Liver (tissue), 9 donors: ENCODE results near the gene ST7L. TPM values are rescaled to one million over a fixed set of nuclear protein-coding genes. Genes with fewer than 3 reads are reported as not detected.
A peak's percentile ranks its signal among the peaks of the same experiment; 100 is the strongest.
"Not testable (repeated sequence)": the region's sequence is repeated elsewhere in the genome, so short reads cannot be mapped to it uniquely, and the experiment has no call there.

Experiments
- DNase-seq: peaks from one replicate; pipeline ENCODE4 v3.0.0-alpha.2; 2017; ENCODE audit warnings: low spot score
- H3K27ac ChIP-seq, 2 donors: one replicate each; pipeline ENCODE4 v1.7.0; 2013; ENCODE audit warnings: inconsistent platforms in 2 of 2, low read length in 2 of 2, control low read depth in 1 of 2, low read depth in 1 of 2, mild to moderate bottlenecking in 1 of 2
- H3K27me3 ChIP-seq, 4 donors: one replicate each; pipeline versions ENCODE4 v1.6.1 to v1.7.0; 2013; ENCODE audit warnings: low read length in 3 of 4, inconsistent platforms in 1 of 4, mild to moderate bottlenecking in 1 of 4, moderate library complexity in 1 of 4; ENCODE audit not compliant: control insufficient read depth in 4 of 4, insufficient read depth in 4 of 4
- H3K36me3 ChIP-seq, 4 donors: one replicate each; pipeline versions ENCODE4 v1.6.1 to v1.7.0; 2013; ENCODE audit warnings: low read length in 3 of 4, mild to moderate bottlenecking in 3 of 4, low read depth in 1 of 4, moderate library complexity in 1 of 4; ENCODE audit not compliant: control insufficient read depth in 4 of 4, insufficient read depth in 3 of 4
- H3K4me1 ChIP-seq, 4 donors: one replicate each; pipeline versions ENCODE4 v1.6.1 to v1.7.0; 2013; ENCODE audit warnings: low read length in 3 of 4, mild to moderate bottlenecking in 3 of 4, moderate library complexity in 1 of 4; ENCODE audit not compliant: control insufficient read depth in 4 of 4, insufficient read depth in 4 of 4
- H3K4me3 ChIP-seq, 3 donors: one replicate each; pipeline versions ENCODE4 v1.6.1 to v1.7.0; 2013; ENCODE audit warnings: low read length in 3 of 3, control low read depth in 1 of 3, low read depth in 1 of 3, mild to moderate bottlenecking in 1 of 3
- H3K9ac ChIP-seq, 2 donors: one replicate each; pipeline ENCODE4 v1.7.0; 2013; ENCODE audit warnings: low read length in 2 of 2, mild to moderate bottlenecking in 2 of 2, moderate library complexity in 2 of 2, control low read depth in 1 of 2, low read depth in 1 of 2
- H3K9me3 ChIP-seq, 4 donors: one replicate each; pipeline versions ENCODE4 v1.6.1 to v1.7.0; 2013; ENCODE audit warnings: low read length in 3 of 4; ENCODE audit not compliant: control insufficient read depth in 4 of 4
- EGR1 ChIP-seq, 2 donors: IDR thresholded peaks; 2 replicates each; pipeline ENCODE4 v1.6.1; 2016 to 2018; ENCODE audit warnings: antibody characterized with exemption in 2 of 2, low read depth in 2 of 2
- FOXA2 ChIP-seq: IDR thresholded peaks from 2 replicates; pipeline ENCODE4 v1.6.1; 2016; ENCODE audit warnings: antibody characterized with exemption
- GABPA ChIP-seq, 2 donors: IDR thresholded peaks in 1 of 2; conservative IDR thresholded peaks in 1 of 2; 2 replicates each; pipeline ENCODE4 v1.6.1; 2016; ENCODE audit warnings: antibody characterized with exemption in 2 of 2, mild to moderate bottlenecking in 1 of 2, moderate library complexity in 1 of 2
- HNF4A ChIP-seq, 2 donors: conservative IDR thresholded peaks; 2 replicates each; pipeline ENCODE4 v1.6.1; 2016; ENCODE audit warnings: antibody characterized with exemption in 2 of 2, mild to moderate bottlenecking in 2 of 2
- HNF4G ChIP-seq: IDR thresholded peaks from 2 replicates; pipeline ENCODE4 v1.6.1; 2016; ENCODE audit warnings: antibody characterized with exemption
- JUND ChIP-seq, 2 donors: IDR thresholded peaks; 2 replicates each; pipeline ENCODE4 v1.6.1; 2016; ENCODE audit warnings: antibody characterized with exemption in 2 of 2
- NR2F2 ChIP-seq: IDR thresholded peaks from 2 replicates; pipeline ENCODE4 v1.6.1; 2016; ENCODE audit warnings: antibody characterized with exemption
- RAD21 ChIP-seq, 2 donors: IDR thresholded peaks; 2 replicates each; pipeline ENCODE4 v1.6.1; 2016; ENCODE audit warnings: antibody characterized with exemption in 2 of 2, mild to moderate bottlenecking in 2 of 2
- RXRA ChIP-seq, 2 donors: IDR thresholded peaks; 2 replicates each; pipeline ENCODE4 v1.6.1; 2017 to 2018; ENCODE audit warnings: antibody characterized with exemption in 2 of 2, mild to moderate bottlenecking in 1 of 2
- YY1 ChIP-seq: IDR thresholded peaks from 2 replicates; pipeline ENCODE4 v1.6.1; 2016; ENCODE audit warnings: antibody characterized with exemption, mild to moderate bottlenecking
- WGBS: extraction: QIAGEN DNeasy Blood & Tissue Kit; methylation state at CpG from one replicate; pipeline ENCODE4 v1.1.7; 2013; 5-methylcytosine and 5-hydroxymethylcytosine counted together
- polyA plus RNA-seq, 2 donors: library from polyadenylated mRNA; stranded (reverse) in 1 of 2; unstranded in 1 of 2; fragments of 200-250 nt in 1 of 2; fragments of >200 nt in 1 of 2; fragmentation: Nextera tagmentation in 1 of 2; extraction: Ambion mirVana in 1 of 2; gene quantifications; one replicate each; pipeline versions ENCODE4 v1.2.1 to v1.2.3, GENCODE V29; 2013 to 2015
- total RNA-seq, 2 donors: library from RNA; depleted of rRNA; stranded (reverse); fragments of >200 nt; gene quantifications; one replicate each; pipeline ENCODE4 v1.2.3, GENCODE V29; 2014
- TF ChIP-seq, protein P1 (sequence below): IDR thresholded peaks from 2 replicates; pipeline ENCODE4 v1.6.1; 2016; ENCODE audit warnings: antibody characterized with exemption
- TF ChIP-seq, protein P2 (sequence below): IDR thresholded peaks from 2 replicates; pipeline ENCODE4 v1.6.1; 2016; ENCODE audit warnings: antibody characterized with exemption, mild to moderate bottlenecking
- donor health status: healthy.
- donor health status: healthy.
- donor health status: healthy.
- donor health status: healthy.
- donor health status: healthy.

ST7L gene
- total and polyA plus RNA-seq, 4 donors = 4.9 to 13.6 (median 9.5) TPM

DNA sequence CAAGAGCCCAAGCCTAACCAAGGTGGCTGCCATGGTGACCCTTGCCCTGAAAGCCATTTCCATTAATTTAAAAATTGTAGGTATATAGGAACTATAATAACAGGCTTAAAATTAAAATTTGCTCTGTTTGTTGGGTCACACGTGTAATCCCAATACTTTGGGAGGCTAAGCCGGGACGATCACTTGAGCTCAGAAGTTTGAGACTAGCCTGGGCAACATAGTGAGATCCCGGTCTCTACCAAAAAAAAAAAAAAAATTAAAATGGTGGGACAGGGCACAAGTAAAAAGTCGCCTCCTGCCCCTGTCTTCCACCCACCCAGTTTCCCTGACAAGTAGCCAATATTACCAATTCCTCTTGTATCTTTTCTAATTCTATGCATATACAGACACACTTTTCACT, 7.3 kb upstream of the ST7L start:
- Histone ChIP-seq H3K9me3 (no peaks in the 10 kb centered on the region), H3K9ac (no peak overlapping the region), H3K36me3 (no peaks in the 10 kb centered on the region), H3K27me3 (no peaks in the 10 kb centered on the region), H3K27ac (no peak overlapping the region), H3K4me1 (peaks cover 0 to 6% (median 2%) of the 10 kb centered on the region in 4 donors), H3K4me3 (no peak overlapping the region)
- TF ChIP-seq NR2F2 (no peak), JUND (IDR thresholded peaks at IDR 0.05) (no peak), YY1 (no peak), RXRA (IDR thresholded peaks at IDR 0.05) (no peak), EGR1 (IDR thresholded peaks at IDR 0.05; ENCODE audit: low read depth in 2 of 2) (no peak), GABPA (IDR thresholded peaks at IDR 0.05 in 1 of 2, conservative IDR thresholded peaks at IDR 0.05 in 1 of 2) (no peak), FOXA2 (no peak), HNF4A (conservative IDR thresholded peaks at IDR 0.05) (no peak)
- TF ChIP-seq, protein P1, sequence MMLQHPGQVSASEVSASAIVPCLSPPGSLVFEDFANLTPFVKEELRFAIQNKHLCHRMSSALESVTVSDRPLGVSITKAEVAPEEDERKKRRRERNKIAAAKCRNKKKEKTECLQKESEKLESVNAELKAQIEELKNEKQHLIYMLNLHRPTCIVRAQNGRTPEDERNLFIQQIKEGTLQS = no peak
- TF ChIP-seq, protein P2, sequence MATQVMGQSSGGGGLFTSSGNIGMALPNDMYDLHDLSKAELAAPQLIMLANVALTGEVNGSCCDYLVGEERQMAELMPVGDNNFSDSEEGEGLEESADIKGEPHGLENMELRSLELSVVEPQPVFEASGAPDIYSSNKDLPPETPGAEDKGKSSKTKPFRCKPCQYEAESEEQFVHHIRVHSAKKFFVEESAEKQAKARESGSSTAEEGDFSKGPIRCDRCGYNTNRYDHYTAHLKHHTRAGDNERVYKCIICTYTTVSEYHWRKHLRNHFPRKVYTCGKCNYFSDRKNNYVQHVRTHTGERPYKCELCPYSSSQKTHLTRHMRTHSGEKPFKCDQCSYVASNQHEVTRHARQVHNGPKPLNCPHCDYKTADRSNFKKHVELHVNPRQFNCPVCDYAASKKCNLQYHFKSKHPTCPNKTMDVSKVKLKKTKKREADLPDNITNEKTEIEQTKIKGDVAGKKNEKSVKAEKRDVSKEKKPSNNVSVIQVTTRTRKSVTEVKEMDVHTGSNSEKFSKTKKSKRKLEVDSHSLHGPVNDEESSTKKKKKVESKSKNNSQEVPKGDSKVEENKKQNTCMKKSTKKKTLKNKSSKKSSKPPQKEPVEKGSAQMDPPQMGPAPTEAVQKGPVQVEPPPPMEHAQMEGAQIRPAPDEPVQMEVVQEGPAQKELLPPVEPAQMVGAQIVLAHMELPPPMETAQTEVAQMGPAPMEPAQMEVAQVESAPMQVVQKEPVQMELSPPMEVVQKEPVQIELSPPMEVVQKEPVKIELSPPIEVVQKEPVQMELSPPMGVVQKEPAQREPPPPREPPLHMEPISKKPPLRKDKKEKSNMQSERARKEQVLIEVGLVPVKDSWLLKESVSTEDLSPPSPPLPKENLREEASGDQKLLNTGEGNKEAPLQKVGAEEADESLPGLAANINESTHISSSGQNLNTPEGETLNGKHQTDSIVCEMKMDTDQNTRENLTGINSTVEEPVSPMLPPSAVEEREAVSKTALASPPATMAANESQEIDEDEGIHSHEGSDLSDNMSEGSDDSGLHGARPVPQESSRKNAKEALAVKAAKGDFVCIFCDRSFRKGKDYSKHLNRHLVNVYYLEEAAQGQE = no peak
- DNase-seq = no peak
- 97% methylated on average over 5 of the region's 5 CpGs for WGBS

DNA sequence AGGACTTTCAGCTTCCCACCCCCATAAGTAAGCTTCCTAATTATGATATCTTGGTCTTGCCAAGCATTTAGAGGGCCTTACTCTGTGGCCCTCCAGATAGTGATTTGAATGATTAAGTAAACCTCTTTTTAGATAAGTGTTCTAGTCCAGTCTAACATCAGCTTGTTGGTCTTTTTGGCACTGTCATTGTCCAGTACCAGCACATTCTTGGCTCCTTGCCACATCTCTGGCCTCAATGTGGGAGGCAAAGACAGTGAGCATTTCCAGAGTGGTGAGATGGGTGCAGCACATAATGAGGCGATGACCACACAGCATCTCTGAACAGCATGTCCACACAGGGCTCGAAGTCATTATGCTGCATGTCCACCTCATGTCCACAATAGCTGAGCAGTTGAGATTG, 6.8 kb upstream of the ST7L start:
- no peak overlapping the region for H3K27ac ChIP-seq
- DNase-seq = peak; percentile 37
- no peaks in the 10 kb centered on the region for H3K9me3 ChIP-seq
- H3K36me3 ChIP-seq = no peaks in the 10 kb centered on the region
- H3K4me3 ChIP-seq = no peak overlapping the region
- H3K9ac ChIP-seq = no peak overlapping the region
- no peaks in the 10 kb centered on the region for H3K27me3 ChIP-seq
- WGBS = 94% methylated on average over 2 of the region's 2 CpGs
- TF ChIP-seq EGR1 (IDR thresholded peaks at IDR 0.05; ENCODE audit: low read depth in 2 of 2) (no peak), RAD21 (IDR thresholded peaks at IDR 0.05) (no peak), HNF4G (no peak)
- H3K4me1 ChIP-seq = peaks cover 5 to 9% (median 6%) of the 10 kb centered on the region in 4 donors

DNA sequence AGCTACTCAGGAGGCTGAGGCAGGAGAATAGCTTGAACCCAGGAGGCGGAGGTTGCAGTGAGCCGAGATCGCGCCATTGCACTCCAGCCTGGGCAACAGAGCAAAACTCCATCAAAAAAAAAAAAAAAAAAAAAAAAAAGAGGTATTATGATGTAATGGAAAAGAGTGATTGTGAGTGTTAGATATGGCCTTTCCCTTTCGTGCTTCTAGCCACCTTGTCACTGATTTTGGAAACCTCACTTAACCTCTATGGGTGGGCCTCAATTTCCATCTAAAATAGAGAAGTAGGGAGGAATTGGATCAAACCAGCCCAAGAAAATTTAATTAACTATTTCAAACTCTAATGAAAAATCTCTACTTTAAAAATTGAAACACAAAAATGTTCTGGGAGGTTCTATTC, 5.6 kb upstream of the ST7L start:
- not testable (repeated sequence) for H3K36me3 ChIP-seq, H3K9me3 ChIP-seq, DNase-seq, H3K27me3 ChIP-seq, H3K9ac ChIP-seq, H3K4me3 ChIP-seq, H3K27ac ChIP-seq
- peaks cover 2 to 13% (median 10%) of the 10 kb centered on the region in 4 donors for H3K4me1 ChIP-seq
- 94% methylated on average over 5 of the region's 5 CpGs for WGBS
